GM21619 (cell line): Measurements from ENCODE around the gene CD5L.

ENCODE experiments used
- ATAC-seq: cut with Tn5 transposase; IDR thresholded peaks from one replicate; pipeline ENCODE4 v1.9.1; 2021; ENCODE audit not compliant: unreplicated experiment

Gene CD5L

DNA sequence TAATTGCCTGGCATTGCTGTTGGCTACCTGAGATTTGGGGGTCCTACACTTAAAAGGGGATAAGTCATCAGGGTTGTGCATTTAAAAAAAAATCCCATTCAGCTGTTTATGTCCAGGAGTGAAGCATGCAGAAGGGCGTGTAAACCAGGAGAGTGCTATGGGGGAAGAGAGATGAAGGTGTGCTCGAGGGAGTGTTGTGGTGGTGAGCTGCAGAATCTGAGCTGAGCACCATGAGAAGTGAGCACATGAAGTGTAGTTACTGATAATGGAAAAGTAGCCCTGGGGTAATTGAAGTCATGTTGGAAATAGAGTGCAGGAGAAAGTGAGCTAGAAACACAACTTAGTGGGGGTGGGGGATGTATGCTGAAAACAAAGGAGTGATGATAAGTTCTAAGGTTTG is 22.4 kb downstream of the CD5L start:
- no peak for ATAC-seq

DNA sequence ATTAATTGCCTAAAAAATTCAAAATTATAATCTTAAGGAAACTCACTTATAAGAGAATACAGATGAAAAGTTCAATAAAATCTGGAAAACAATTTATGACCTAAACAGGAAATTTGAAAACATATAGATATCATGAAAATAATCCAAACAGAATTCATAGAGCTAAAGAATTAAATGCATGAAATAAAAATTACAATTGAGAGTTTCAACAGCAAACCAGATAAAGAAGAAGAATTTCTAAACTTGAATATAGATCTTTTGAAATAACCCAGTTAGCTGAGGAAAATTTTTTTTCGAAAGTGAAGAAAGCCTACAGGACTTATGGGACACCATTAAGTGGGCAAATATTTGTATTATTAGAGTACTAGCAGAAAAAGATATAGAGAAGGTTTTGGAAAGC is 28.3 kb downstream of the CD5L start:
- ATAC-seq = no peak

DNA sequence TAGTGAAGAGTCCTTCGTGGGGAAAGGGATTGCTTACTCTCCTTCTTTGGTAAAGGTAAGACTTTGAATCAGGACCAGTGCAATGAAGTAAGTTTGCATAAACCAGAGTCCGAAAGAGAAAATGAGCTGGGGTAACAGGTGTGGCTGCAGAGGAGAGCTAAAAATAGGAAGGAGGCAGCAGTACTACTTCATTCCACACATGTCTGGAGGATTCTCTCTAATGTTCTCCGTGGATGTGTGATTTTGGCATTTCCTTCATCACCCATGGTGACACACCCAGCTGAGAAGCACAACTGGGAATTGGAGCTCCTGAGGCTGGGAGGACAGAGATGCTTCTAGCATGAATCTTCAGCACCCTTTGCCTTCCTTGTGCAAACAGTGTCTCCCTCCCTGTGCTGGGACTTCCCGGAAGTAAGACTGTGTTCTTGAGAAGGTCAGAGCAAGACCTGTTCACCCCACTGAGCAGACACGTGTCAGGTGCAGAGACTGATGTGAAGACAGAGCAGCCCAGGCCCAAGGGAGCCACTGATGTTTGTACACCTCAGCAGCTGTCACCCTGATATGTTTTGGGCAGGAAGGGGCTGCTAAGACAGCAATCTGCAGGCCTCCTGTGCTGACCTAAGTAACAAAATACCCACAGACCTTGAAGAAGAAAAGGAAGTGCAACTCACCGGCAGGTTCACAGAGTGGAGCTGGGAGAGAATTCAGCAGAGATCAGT is 35.0 kb downstream of the CD5L start:
- ATAC-seq = peak; percentile 90

DNA sequence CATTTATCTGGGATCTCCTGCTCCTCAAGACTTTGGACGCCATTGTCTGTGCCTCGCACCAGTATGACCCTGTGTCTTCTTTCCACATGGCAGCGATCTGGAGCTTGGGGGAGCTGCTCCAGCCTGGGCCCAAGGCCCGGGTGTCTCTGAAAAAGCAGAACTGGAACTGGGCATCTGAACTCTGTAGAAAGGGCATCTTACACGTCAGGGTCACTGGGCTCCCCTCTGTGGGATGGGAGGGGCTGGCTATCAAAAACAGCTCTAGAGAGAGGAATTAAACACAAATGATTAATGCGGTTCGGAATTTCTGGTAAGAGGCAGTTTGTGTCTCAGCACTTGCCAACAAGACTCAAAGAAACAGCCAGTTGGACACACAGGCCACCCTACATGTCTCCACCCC is 37.8 kb downstream of the CD5L start:
- ATAC-seq = no peak

DNA sequence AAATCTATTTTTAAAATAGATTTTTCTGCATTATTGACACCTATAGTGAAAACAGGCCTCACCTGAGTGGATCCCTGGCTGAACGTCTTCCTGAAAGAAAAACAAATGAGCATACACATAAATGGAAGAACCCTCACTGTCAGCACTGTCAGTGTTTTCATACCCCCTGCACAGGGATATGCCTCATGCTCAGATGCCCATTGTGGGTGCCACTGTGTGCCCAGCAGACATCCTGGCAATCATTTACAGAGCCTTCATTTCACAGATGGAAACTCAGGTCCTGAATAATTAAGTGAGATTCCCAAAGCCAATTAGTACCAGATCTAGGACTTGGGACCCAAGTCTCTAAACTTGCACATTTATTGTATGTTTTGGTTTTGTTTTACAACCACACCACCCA is 41.6 kb downstream of the CD5L start:
- no peak for ATAC-seq

DNA sequence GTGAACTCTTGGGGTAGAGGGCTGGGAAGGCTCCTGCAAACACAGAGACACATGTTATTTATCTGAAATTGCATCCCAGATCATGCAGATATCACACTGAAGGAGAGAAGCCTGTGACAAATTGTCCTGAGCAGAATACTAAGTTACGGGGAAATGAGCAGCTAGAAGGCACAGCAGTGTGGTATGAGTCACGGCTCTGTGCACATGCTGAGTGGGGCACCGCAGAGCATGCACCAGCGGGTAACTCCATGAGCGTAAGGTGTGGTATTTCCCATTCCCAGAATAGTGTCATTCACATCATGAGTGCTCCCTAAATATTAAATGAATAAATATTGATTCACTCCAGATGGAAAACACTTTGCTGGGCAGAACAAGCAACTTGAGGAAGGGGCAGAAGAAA is 43.4 kb downstream of the CD5L start:
- no peak for ATAC-seq

DNA sequence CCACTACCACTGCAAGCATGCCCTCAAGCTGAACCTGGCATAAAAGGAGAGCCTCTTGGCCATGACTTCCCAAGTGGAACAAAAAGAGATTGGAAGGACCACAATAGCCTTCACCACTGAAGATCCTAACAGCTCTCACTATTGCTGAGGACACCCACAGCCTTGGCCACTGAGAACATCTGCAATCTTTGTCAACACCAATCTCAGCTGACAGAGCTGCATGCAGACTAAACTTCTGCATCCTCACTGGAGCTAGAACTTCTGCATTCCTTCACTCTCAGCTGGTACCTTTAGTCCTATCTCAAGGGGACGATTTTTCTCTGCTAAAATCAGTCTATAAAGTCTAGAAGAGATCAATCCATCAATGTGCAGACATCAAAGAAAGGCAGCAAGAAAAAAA is 56.4 kb downstream of the CD5L start:
- ATAC-seq = no peak

DNA sequence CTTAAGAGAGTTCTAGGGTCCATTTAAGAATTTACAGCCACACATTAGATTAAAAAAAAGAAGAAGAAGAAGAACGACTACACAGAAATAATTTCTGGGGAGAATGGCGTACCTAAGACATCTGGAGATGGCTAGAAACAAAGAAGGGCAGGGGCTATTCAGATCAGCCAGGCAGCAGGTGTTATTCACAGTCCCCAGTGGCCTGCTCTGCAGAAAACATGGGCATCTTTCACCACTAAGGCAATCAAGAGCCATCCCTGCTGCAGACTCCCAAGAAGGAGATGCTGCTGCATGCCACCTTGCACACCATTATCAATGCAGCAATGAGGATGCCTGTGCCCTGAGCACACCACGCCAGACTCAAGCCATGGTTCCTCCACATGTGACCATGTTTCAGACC is 56.8 kb downstream of the CD5L start:
- ATAC-seq = no peak

DNA sequence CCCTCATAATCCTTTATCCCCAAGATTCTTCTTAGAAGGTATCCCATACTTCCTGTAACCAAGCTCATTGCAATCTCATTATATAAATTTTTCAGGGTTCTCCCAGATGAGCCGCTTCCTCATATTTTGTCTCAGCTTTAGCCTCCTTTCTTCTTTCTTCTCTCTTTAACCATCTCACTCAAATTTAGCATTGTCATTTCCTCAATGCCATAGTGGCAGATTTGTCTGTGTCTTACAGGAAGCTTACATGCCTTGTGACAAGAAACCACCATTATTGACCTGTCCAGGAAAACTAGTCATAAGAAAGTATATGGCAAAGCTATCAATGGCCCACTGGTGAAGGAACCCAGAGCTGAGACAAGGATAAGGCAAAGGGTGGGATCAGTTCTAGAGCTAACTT is 58.7 kb downstream of the CD5L start:
- ATAC-seq = no peak

DNA sequence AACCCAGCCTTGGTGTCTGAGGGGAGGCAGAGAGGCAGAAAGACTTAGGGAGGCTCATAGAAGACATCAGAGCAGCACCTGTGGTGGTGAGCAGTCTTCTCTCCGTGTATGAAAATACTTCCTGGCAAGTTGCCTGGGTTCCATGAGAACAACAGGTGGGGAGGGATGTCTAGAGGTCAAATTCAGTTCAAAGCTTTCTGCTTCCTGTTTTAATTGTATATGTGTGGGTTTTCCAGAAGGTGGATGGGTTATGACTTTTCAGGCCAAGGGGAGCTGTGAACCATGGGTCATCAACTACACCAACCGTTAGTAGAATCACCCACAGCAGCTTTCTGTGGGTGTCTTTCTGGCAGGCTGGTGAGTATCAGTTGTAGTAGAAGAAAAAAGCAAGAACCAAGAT is 60.6 kb downstream of the CD5L start:
- peak; percentile 45 for ATAC-seq
